Lung (tissue), 12 donors: Measurements from ENCODE around the gene SLC6A12. TPM values are rescaled to one million over a fixed set of nuclear protein-coding genes. Genes with fewer than 3 reads are reported as not detected.
A peak's percentile ranks its signal among the peaks of the same experiment; 100 is the strongest.

ENCODE experiments used
- ATAC-seq: fragments of 200-7000 bp; cut with Tn5 transposase; one replicate; pipeline ENCODE4 v1.9.1; 2020; ENCODE audit warnings: moderate number of reproducible peaks; ENCODE audit not compliant: insufficient read depth, low FRiP score
- DNase-seq, 3 donors: peaks; one replicate each; pipeline ENCODE4 v3.0.0-alpha.2; 2013 to 2017
- H3K27ac ChIP-seq, 2 donors: one replicate each; pipeline ENCODE4 v1.5.1; 2013; ENCODE audit warnings: mild to moderate bottlenecking in 2 of 2, moderate library complexity in 2 of 2, control low read depth in 1 of 2, inconsistent platforms in 1 of 2, low read depth in 1 of 2, low read length in 1 of 2
- H3K27me3 ChIP-seq, 3 donors: one replicate each; pipeline ENCODE4 v1.5.1; 2013; ENCODE audit warnings: low read length in 2 of 3; ENCODE audit not compliant: control insufficient read depth in 3 of 3, insufficient read depth in 3 of 3
- H3K36me3 ChIP-seq, 4 donors: one replicate each; pipeline ENCODE4 v1.5.1; 2013; ENCODE audit warnings: low read length in 4 of 4, mild to moderate bottlenecking in 1 of 4, moderate library complexity in 1 of 4; ENCODE audit not compliant: control insufficient read depth in 4 of 4, insufficient read depth in 4 of 4
- H3K4me1 ChIP-seq, 5 donors: one replicate each; pipeline ENCODE4 v1.5.1; 2013; ENCODE audit warnings: low read length in 5 of 5, mild to moderate bottlenecking in 2 of 5, moderate library complexity in 1 of 5; ENCODE audit not compliant: control insufficient read depth in 5 of 5, insufficient read depth in 5 of 5
- H3K4me3 ChIP-seq: one replicate; pipeline ENCODE4 v1.5.1; 2013; ENCODE audit warnings: mild to moderate bottlenecking, control low read depth, moderate library complexity
- H3K9ac ChIP-seq, 2 donors: one replicate each; pipeline ENCODE4 v1.5.1; 2013; ENCODE audit warnings: low read length in 2 of 2, control low read depth in 1 of 2; ENCODE audit not compliant: insufficient read depth in 1 of 2
- H3K9me3 ChIP-seq, 4 donors: one replicate each; pipeline ENCODE4 v1.5.1; 2013; ENCODE audit warnings: low read length in 3 of 4, mild to moderate bottlenecking in 1 of 4, moderate library complexity in 1 of 4; ENCODE audit not compliant: control insufficient read depth in 4 of 4, insufficient read depth in 3 of 4
- WGBS, 2 donors: extraction: QIAGEN DNeasy Blood & Tissue Kit; methylation state at CpG; one replicate each; pipeline ENCODE4 v1.1.7; 2013; 5-methylcytosine and 5-hydroxymethylcytosine counted together
- polyA plus RNA-seq, 2 donors: library from polyadenylated mRNA; stranded (reverse); fragments of 200-250 nt; gene quantifications; one replicate each; pipeline ENCODE4 v1.2.1, GENCODE V29; 2013
- total RNA-seq, 2 donors: library from RNA; depleted of rRNA in 1 of 2; stranded (reverse); fragments of >200 nt in 1 of 2; gene quantifications; one replicate each; pipeline ENCODE4 v1.2.1, GENCODE V29; 2014 to 2021
- TF ChIP-seq, protein P1 (sequence below): IDR thresholded peaks from 2 replicates; pipeline ENCODE4 v1.5.1; 2012; ENCODE audit warnings: mild to moderate bottlenecking; ENCODE audit errors: control extremely low read depth, extremely low read depth
- donor health status: control.
- donor health status: control.
- donor health status: Bipolar disorder and iron deficiency.
- donor health status: healthy.
- donor health status: DM: yes; HTN: yes; CAD: no.

Gene SLC6A12
- total and polyA plus RNA-seq, 4 donors: 1.7 to 4.5 (median 3.1) TPM

DNA sequence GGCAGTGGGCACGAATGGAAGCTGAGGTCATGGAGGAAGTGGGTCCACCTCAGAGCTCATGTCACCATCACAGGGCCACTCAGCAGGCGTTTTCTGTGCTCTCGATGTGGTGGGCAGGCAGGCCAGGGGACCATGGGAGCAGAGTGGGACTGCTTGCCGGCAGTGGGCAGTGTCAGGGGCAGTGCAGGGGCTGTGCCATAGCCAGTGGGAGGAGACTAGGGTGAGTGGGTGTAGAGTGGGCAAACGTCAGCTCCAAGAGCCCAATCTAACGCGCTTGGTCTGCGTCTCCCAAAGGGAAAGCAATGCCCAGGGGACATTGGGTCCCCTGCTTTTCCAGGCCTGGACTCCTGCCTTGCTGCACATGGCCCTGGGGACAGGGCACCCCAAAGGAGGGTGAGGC, 58.3 kb downstream of the SLC6A12 start:
- no peaks in the 10 kb centered on the region for H3K27me3 ChIP-seq
- no peak overlapping the region for H3K9ac ChIP-seq
- DNase-seq (no peak), ATAC-seq (no peak)
- H3K9me3 ChIP-seq: no peaks in the 10 kb centered on the region
- H3K36me3 ChIP-seq: no peaks in the 10 kb centered on the region
- H3K27ac ChIP-seq: no peak overlapping the region
- no peaks in the 10 kb centered on the region for H3K4me1 ChIP-seq
- no peak overlapping the region for H3K4me3 ChIP-seq
- 84 to 85% methylated on average over 8 of the region's 8 CpGs for WGBS, 2 donors
- TF ChIP-seq, protein P1, sequence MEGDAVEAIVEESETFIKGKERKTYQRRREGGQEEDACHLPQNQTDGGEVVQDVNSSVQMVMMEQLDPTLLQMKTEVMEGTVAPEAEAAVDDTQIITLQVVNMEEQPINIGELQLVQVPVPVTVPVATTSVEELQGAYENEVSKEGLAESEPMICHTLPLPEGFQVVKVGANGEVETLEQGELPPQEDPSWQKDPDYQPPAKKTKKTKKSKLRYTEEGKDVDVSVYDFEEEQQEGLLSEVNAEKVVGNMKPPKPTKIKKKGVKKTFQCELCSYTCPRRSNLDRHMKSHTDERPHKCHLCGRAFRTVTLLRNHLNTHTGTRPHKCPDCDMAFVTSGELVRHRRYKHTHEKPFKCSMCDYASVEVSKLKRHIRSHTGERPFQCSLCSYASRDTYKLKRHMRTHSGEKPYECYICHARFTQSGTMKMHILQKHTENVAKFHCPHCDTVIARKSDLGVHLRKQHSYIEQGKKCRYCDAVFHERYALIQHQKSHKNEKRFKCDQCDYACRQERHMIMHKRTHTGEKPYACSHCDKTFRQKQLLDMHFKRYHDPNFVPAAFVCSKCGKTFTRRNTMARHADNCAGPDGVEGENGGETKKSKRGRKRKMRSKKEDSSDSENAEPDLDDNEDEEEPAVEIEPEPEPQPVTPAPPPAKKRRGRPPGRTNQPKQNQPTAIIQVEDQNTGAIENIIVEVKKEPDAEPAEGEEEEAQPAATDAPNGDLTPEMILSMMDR: no peak

DNA sequence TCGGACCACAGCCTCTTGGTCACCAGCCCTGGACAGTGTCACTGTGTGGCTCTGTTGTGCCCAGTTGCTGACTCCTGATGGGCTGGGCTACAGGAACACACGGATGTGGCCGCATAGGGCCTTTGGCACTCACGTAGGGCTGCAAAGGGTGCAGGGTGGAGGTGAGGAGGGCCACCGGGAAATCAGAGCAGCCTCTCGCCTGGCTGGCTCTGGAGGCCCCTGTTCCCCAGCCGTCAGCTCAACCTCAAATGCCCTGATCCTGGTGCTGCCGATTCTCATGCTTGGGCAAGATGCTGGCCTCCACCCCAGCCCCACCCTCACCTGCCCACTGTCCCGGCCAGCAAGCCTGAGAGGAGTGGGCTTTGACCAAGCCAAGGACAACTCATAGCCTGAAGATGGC, 59.0 kb downstream of the SLC6A12 start:
- 81 to 90% methylated on average over 9 of the region's 9 CpGs for WGBS, 2 donors
- Histone ChIP-seq H3K9ac (no peak overlapping the region), H3K27me3 (no peaks in the 10 kb centered on the region), H3K27ac (no peak overlapping the region), H3K4me1 (no peaks in the 10 kb centered on the region), H3K4me3 (no peak overlapping the region), H3K9me3 (no peaks in the 10 kb centered on the region), H3K36me3 (no peaks in the 10 kb centered on the region)
- ATAC-seq: no peak
- no peak for DNase-seq
- TF ChIP-seq, protein P1: no peak

DNA sequence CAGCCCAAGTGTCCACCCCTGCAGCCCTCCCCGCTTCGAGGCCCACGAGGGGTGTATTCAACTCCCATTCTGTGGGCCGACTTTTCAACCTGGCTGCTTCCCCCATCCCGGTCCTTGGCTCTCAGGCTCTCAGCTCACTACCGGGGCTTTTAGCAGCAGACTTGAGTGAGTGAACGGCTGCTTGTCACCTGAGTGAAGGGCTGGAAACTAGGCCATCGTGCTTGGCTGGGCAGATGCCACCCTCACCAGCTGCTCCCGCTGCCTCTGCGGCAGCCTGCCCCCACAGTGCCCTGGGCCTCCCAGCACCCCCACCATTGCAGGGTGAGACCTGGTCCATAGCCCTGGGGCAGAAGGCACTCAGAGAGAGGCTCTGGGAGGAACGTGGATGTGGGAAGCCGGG, 59.9 kb downstream of the SLC6A12 start:
- H3K27me3 ChIP-seq: peaks cover 0 to 3% (median 0%) of the 10 kb centered on the region in 3 donors
- no peak overlapping the region for H3K27ac ChIP-seq
- no peak overlapping the region for H3K9ac ChIP-seq
- TF ChIP-seq, protein P1: no peak
- H3K4me3 ChIP-seq: no peak overlapping the region
- H3K36me3 ChIP-seq: no peaks in the 10 kb centered on the region
- H3K4me1 ChIP-seq: no peaks in the 10 kb centered on the region
- 87 to 93% methylated on average over 12 of the region's 12 CpGs for WGBS, 2 donors
- H3K9me3 ChIP-seq: no peaks in the 10 kb centered on the region
- DNase-seq: no peak
- ATAC-seq: no peak

DNA sequence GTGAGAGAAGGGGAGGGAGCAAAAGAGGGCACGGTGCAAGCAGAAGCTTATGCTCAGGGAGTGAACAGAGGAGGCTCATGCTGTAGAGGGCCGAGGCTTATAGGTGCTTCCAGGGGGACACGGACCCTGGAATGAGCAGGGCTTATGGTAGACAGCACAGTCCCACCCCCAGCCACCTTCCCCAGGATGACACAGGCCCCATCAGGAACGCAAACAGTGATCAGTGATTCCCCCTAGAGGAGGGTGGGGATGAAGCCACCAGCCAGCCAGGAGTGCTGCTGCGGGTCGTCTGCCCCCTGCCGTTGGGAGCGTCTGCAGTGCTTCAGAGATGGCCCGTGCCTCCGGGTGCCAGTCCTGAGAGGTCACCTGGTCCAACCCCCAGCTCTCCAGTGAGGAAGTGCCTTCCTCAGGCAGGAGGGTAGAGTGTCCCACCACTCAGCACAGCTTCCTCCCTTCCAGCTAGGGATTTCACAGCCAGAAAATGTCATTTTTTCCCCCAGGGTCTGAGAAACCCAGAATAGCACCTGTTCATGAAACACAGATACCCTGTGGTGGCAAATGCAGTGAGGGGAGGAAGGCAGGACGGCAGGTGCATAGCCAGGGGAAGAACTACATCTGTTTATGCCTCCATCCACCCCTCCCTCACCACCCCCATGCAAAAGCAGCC, 60.7 kb downstream of the SLC6A12 start:
- DNase-seq: peak; percentile 39 to 50 (median 50)

More for the DNA sequence above, 60.7 kb downstream of the SLC6A12 start:
- Histone ChIP-seq H3K36me3 (no peaks in the 10 kb centered on the region), H3K9ac (no peak overlapping the region), H3K4me3 (no peak overlapping the region), H3K27ac (no peak overlapping the region), H3K9me3 (no peaks in the 10 kb centered on the region), H3K4me1 (no peaks in the 10 kb centered on the region), H3K27me3 (peaks cover 0 to 10% (median 0%) of the 10 kb centered on the region in 3 donors)
- peak; percentile 56 for ATAC-seq
- WGBS, 2 donors: 13 to 16% methylated on average over 11 of the region's 11 CpGs
- TF ChIP-seq, protein P1: no peak
